HG03095 (cell line): ENCODE measurements around the gene CCR6.

ENCODE experiments used
- ATAC-seq: cut with Tn5 transposase; IDR thresholded peaks from one replicate; pipeline ENCODE4 v1.9.1; 2021; ENCODE audit warnings: moderate library complexity; ENCODE audit not compliant: unreplicated experiment

CCR6 gene

DNA sequence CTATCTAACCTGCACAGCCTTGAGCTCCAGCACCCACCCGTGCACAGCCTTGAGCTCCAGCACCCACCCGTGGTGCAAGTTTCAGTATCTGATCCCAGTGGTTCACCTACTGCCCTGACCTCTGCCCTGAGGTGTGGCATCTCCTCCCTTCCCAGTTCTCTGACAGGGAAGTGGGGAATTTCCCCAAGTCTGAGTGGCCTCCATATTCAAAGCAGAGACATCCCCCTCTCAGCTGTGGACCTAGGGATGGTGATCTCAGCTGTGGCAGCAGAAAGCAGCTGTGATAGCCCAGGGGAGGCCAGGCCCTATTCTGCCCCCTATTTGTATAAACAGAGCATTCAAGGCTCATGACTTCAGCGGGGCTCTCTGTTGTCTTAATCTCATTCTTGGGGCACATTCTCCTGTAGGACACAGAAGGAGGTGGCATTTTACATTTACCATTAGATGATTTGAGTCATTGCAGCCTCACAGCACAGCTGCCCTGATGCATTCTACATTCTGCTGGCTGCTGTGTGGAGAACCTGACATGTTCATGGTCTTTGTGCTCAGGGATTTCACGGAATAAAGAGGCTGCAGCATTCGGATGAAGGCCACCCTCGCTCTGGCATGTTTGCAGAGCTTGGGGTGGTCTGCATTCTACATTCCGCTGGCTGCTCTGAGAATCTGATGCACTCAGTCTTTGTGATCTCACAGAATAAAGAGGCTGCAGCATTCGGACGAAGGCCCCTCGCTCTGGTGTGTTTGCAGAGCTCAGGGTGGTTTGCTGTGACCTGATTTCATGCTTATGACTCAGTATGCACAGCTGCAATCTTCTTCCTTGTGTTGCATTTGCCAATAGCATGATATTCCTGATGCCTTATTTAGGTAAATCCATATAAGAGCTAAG is 17.9 kb downstream of the CCR6 start:
- no peak for ATAC-seq

DNA sequence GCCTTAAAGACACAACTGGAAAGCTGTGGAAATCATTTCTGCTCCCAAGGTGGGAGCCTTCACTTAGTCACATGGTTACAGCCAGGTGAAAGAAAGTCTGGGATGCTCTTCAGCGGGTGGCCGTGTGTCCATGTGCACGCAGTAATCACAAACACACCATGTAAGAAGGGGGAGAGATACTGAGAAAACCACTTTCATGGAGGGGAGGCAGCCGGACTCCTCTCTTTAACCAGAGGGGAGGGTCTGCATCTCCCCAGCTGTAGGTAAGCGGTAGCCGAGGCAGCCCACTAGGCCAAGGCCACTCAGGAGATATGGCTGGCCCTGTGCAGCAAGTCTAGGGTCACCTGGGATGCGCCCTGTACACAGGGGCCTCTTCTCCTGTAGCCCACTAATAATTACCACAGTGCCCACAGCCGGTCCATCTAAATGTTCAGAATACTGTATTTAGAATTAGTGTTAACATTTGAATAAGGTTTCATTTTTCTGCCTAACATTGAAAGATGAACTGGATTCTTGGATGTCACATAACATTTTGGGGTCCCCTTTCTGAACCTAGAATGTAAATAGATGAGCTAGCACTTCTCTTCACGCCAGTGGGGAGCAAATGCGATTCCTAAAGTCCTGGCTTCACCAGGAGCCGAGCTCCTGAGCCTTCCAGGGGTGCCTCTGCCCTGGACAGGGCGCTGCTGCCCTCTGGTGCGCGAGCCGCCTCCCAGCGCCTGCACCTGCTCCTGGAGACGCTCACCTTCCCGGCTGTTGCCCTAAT is 19.0 kb downstream of the CCR6 start:
- peak; percentile 77 for ATAC-seq

DNA sequence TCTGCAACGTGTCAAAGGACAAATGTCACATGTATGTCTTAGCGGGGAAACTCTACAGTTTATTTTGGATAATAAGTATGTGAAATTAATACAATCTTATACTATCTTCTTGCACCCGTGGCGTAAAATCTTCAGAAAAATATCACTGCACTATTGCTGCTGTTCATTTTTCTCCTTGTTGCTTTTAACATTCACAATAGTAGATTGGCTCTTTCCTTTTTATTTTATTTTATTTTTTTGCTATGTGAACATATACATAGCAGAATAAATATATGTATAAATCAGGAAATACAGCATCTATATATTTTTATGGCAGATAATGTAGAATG is 19.5 kb downstream of the CCR6 start:
- ATAC-seq = no peak

DNA sequence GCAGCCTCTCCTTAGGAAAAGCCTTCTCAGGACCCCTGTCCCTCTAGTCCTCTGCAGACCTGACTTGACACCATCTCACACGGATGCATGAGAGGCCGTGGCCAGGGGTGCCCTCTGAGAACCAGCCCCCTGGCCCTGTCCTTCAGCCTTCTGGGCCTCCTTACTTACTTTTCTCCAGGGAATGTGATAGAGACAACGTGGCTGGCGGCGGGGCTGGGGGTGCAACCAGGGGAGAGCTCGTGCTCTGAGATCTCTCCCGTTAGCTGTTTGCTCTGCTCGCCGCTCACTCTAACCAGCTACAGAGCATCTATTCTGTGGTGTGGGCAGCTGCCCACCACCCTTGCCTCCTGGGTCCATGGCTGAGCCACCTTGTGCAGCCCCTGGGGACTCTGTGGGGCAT is 20.1 kb downstream of the CCR6 start:
- no peak for ATAC-seq

DNA sequence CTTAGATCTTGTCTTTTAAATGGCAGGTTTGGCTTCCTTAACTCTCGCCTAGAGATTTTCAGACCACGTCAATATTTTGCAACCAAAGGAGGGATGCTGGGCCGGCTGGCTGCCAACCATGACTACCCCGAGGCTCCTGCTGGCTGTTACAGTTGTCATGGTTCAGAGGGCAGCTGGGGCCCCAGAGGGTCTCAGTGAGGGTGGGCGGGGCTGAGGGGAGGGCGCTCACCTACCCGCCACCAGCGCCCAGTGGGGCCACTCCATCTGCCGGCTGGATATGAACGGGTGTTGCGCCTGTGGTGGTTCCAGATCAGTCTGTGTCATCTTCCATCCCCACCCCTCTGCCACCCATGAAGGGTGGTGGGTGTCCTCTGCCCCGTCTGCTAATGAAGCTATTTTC is 22.6 kb downstream of the CCR6 start:
- no peak for ATAC-seq

DNA sequence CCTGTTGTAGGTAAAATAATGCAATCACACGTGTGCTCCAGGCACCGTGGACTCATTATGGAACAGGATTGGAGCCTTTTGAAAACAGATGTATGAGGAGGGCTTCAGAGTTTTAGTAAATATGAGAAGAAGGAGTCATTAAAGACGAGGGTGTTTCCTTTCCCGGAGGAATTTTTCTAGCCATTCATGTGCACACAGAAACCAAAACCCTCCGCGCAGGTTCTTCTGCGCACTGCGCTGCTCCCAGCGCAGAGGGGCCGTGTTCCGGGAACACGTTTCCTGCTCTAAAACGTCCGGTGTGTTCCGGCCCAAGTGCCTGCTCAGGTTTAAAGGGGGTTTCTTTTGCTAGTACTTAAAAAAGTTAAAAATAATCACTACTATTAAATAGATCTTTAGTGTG is 23.2 kb downstream of the CCR6 start:
- ATAC-seq = peak; percentile 36

DNA sequence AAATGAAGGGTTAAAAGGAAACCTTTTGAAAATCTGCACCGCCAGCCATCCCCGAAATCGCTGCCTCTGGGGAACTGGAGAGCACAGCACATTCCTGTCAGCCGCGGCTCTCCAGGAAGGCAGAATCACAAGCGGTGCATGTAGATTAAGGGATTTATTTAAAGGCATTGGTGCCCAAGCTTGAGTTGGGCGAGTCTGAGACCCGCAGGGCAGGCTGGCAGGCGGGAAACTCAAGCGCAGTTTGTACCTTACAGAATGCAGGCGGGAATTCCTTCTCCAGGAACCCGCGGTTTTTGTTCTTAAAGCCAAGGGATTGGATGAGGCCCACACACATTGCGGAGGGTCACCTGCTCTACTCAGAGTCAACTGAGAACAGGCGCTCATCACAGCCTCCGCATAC is 24.1 kb downstream of the CCR6 start:
- no peak for ATAC-seq

DNA sequence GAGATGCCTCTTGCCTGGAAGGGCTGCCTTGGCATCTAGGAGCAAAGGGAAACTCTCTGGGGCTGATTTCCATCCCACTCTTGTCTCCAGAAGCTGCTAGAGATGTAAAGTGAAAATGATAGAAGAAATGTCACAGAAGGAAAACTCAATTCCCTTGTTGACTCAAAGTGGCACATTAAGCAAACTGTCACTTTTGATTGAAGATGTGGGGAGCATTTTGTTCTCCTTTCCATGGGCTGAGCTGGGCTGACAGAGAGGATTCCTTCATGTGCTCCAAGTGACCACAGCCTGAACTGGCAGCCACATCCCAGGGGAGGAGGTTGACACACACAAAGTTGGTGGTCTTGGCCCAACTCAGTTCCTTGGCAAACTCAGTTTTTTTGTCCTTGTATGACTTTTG is 25.1 kb downstream of the CCR6 start:
- ATAC-seq = no peak

DNA sequence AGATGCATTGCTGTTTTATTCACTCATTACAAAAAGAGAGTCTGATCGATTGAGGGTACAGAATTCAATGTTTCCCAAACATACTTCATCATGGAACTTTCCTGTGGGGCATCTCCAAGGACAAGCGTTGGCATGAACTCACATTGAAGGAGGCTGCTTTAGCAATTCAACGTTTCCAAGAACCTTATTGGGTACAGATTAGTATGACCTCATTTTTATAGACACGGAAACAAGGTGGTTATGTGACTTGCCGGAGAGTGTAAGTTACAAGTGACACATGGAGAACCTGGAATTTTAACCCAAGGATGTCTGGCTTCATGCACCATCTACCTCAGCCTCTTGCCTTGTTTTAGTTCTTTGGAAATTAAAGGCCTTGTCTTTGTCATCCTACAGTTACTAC is 26.1 kb downstream of the CCR6 start:
- ATAC-seq = no peak

DNA sequence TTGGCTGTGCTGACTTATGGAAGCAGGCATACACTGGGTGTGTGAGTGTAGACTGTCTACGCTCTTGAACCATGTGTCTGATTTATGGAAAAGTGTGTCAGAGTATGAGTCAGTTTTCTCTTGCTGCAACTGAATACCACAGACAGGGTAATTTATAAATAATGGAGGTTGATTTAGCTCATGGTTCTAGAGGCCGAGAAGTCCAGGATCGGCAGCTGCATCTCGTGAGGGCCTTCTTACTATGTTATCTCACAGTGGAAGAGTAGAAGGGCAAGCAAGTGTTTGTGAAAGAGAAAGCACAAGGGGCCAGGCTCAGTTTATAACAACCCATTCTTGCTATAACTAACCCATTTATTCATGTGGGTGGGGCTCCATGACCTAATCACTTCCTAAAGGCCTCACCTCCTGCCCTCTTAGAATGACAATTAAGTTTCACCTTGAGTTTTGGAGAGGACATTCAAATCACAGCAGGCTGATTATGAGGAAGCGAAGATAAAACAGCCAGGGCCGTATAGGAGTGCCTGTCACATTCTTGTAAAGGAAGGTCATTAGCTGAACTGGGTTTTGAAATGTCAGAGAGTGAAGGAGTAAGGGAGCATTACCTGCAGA is 28.1 kb downstream of the CCR6 start:
- peak; percentile 49 for ATAC-seq

DNA sequence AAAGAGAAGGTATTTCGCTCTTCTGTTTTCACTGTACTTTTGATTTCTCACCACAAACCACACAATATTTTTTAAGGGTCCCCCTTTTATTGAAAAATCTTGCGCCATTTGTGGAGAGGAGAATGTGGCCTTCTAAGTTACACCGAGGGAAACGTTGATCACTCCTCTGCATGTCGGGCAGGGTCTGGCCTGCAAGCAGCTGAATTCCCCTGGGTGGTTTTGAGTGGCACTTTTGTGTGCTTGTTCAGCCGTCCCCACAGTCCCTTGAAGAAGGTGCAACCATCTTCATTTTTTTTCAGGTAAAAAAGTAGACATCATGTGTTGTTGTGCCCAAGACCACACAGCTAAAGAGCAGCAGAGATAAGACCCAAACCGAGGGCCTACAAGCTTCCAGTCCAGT is 28.8 kb downstream of the CCR6 start:
- ATAC-seq = no peak

DNA sequence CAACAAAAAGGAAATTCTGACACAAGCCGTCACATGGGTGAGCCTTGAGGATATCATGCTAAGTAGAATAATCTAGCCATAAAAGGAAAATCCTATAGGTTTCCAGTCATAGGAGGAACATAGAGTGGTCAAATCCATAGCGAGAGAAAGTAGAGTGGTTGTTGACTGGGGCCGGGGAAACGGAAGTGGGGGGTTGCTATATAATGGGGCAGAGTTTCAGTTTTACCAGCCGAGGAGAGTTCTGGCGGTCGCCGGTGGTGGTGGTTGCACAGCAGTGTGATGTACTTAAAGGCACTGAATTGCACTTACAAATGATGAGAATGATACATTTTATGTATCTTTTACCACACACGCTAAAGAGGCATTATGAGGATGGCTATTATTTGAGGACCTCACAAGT is 30.0 kb downstream of the CCR6 start:
- no peak for ATAC-seq

DNA sequence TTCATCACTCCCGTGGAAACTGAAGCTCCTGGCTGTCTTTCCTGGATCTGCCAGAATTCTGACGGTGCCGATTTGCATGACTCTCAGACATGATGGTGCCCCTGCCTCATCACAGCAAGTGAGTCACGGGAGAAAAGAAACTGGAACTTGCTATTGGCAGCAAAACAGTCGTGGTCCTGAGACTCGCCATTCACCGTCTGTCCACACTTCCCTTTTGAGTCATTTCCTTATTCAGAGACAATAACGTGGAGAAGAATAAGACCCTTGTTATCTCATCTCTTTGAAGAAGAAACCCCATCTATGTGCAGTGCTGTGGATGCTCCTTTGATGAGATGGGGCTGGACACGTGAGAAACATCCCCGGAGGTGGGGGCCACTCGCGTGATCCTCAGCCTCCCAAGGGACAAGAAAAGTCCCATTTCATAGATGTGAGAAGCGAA is 30.6 kb downstream of the CCR6 start:
- peak; percentile 51 for ATAC-seq

DNA sequence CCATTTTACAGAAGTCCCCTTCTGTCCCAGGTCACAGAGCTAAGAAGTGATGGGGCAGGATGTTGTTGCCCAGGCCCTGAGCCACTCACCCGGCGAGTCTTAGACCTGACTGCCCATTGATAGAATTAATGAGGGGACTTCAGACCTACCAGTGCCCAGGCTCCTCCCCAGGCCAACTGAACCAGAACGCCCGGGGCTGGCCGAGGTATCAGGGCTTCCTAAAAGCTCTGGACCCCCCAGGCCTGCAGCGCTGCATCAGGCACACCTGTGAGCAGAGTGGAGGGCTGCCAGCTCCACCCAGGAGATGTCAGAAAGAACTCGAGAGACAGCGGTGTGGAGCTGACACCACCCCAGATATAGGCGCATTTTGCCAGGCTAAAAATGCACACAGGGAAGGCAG is 31.4 kb downstream of the CCR6 start:
- no peak for ATAC-seq

DNA sequence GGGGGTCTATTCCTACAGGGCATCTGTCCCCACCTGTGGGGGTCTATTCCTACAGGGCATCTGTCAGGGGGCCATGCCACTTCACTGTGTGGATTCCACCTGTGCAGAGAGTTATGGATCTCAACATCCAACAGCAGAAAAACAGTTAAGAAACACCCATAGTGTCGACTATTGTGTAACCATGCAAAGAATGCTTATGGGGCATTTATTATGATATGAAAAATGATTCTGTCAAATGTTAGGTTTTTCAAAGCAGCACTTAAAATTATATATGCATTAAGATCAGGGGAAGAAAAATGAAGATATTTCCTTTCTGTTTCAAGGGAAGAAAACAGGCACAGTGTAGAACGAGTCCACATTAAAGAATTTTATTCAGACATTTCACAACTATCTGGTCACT is 32.0 kb downstream of the CCR6 start:
- no peak for ATAC-seq

DNA sequence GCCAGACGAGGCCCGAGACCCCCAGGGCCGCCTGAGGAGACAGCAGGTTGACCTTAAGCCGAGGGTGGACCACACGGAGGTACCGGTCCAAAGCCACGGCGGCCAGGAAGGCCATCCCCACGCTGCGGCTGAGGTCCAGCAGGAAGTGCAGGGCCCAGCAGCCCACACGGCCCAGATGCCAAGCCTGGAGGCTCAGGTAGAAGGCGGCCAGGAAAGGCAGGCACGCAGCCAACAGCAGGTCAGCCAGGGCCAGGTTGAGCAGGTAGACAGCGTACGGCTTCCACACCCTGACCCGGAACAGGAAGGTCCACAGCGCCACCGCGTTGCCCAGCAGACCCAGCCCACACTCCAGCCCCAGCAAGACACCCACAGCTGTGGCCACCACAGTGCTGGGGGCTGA is 34.5 kb downstream of the CCR6 start:
- ATAC-seq = no peak

DNA sequence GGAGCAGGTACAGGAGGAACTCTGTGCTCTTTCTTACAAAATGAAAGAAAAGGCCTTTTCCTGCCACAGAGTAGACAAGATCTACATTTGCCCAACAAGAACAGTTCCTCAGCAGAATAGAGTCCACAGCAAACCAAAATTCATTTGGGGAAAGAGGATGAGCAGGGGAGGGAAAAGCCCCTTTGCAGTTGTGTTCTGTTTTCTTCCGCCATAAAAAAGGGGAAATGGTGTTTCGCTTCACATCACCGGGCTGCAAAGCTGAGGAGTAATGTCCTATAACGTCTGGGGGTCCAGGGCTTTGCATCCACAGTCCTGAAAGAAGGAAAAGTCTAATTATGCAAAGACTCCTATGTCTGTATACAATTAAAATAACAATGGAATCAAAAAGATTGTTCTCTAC is 35.0 kb downstream of the CCR6 start, which contains the start of gene GPR31:
TSS of gene GPR31 (minus strand) at position 118 of the 400 bp plus-strand sequence. CDS start 149 bp downstream, outside the sequence.
- ATAC-seq = no peak

DNA sequence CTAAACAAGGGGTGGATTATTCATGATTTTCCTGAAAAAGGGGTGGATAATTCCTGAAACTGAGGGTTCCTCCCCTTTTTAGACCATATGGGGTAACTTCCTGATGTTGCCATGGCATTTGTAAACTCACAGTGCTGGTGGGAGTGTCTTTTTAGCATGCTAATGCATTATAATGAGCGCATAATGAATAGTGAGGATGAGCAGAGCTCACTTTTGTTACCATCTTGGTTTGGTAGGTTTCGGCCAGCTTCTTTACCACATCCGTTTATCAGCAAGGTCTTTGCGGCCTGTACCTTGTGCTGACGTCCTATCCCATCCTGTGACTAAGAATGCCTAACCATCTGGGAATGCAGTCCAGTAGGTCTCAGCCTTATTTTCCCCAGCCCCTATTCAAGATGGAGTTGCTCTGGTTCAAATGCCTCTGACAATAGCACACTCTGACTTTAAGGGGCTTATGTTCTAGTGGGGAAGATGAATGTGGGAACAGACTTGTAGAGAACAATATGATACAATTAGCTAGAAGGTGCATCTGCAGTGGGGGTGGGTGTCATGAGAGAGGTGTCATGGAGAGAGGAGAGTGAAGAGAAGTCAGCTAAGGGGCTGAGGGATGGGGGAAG is 39.1 kb downstream of the CCR6 start:
- ATAC-seq = no peak

DNA sequence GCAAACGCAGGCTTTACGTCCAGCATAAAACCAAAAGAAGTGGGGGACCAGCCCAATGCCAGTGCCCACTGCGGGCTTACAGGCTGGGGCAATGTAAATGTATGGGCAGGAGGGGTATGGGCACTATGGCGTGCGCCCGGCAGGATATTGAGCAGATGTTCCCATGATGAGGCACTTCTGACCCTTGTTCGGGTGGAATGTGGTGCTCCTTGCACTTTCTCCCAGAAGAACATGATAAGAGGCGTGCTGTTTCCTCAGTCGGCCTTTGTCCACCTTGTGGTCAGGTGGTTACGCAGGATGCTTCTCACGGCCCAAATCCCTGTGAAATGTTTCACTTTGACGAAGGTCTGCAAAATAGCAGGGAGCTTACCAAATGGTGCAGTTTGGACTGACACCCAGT is 39.7 kb downstream of the CCR6 start:
- ATAC-seq = no peak

DNA sequence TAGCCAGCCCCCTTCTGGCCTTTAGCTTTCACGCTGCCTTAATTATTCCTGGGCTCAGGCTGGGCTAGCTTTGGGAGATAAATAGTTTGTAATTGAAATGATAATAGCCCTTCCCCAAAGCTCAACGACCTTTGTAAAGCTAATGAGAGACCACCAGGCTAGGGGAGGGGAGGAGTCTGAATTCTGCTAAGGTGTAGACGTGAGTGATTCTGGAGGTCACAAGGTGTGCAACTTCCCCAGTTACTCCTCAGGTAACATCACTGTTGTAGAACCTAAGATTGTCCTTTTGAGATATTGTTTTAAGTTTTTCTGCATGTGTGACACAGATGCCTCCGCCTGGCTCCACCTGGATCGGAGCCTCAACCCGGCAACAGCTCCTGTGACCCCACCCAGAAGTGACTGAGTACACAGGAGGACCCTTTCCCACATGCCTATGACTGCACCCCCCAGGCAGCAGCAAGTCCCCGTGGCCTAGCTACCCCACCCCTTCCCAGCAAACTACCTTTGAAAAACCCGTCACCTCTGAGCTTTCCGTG is 40.6 kb downstream of the CCR6 start:
- no peak for ATAC-seq

DNA sequence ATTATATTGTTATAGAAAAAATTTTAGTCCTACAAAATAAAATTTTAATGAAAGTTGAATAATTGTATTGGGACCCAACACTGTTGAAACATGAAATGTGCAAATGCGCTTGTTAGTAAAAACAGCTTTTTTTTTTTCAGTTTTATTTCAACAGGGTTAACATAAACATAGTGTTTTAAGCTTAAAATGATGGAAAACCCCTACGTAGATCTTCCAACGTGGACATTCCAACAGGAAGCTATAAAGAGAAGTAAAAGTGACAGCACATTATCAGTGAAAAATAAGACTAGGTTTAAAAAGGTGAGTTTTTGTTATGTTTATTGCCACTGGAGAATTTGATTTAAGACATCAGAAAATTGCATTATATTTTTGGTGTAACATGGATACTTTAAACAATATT is 41.4 kb downstream of the CCR6 start:
- ATAC-seq = no peak
